Lower leg skin (tissue), 3 donors: ENCODE measurements around the gene MTARC2.

Source experiments
- POLR2A ChIP-seq, 2 donors: fragments of 450-650 bp; IDR thresholded peaks; one replicate each; pipeline ENCODE4 v1.6.1; 2016 to 2017; ENCODE audit warnings: antibody characterized with exemption in 2 of 2, mild to moderate bottlenecking in 1 of 2, moderate library complexity in 1 of 2
- TF ChIP-seq, protein P1 (sequence below), 3 donors: fragments of 450-650 bp; IDR thresholded peaks; one replicate each; pipeline ENCODE4 v1.5.1; 2016; ENCODE audit warnings: antibody characterized with exemption in 3 of 3, mild to moderate bottlenecking in 3 of 3, moderate library complexity in 2 of 3

DNA sequence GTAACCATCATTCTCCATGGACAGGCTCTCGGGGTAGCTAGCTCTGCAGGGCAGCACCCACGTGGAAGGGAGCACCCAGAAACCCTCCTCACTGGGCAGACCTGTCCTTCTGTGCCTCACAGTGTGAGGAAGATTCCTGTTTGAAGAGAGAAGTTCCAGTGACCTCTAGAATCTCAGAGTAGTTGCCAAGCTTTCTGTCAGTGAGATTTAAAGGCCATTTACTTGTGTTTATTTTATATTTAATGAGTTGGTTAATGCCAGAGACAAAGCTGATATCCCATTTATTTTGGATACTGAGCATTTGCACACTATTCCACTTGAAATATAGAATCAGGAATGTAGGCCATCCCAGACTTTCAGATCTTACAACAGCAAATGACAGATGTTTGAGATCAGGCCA lies 67.3 kb downstream of the MTARC2 start:
- TF ChIP-seq, protein P1, sequence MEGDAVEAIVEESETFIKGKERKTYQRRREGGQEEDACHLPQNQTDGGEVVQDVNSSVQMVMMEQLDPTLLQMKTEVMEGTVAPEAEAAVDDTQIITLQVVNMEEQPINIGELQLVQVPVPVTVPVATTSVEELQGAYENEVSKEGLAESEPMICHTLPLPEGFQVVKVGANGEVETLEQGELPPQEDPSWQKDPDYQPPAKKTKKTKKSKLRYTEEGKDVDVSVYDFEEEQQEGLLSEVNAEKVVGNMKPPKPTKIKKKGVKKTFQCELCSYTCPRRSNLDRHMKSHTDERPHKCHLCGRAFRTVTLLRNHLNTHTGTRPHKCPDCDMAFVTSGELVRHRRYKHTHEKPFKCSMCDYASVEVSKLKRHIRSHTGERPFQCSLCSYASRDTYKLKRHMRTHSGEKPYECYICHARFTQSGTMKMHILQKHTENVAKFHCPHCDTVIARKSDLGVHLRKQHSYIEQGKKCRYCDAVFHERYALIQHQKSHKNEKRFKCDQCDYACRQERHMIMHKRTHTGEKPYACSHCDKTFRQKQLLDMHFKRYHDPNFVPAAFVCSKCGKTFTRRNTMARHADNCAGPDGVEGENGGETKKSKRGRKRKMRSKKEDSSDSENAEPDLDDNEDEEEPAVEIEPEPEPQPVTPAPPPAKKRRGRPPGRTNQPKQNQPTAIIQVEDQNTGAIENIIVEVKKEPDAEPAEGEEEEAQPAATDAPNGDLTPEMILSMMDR (IDR thresholded peaks at IDR 0.05) = no peak
- TF ChIP-seq POLR2A (IDR thresholded peaks at IDR 0.05) = no peak
